HepG2 (cell line): Measurements from ENCODE around the gene NMUR1. TPM values are rescaled to one million over a fixed set of nuclear protein-coding genes. Genes with fewer than 3 reads are reported as not detected.

ENCODE experiments used
- ATAC-seq: fragments of 200-7000 bp; cut with Tn5 transposase; 3 replicates; pipeline ENCODE4 v1.9.1; 2020; ENCODE audit warnings: mild to moderate bottlenecking, moderate library complexity
- BruUV-seq: library from RNA; stranded (reverse); fragments of 400-500 nt; replicated peaks from 2 replicates; lab custom pipeline; 2021; lab: Mats Ljungman, UMichigan
- CTCF ChIA-PET: fragments of 300-600 bp; formaldehyde crosslinking; extraction: SDS; loops from one replicate; lab custom pipeline; 2021; ENCODE audit warnings: low total read pairs, inconsistent platforms, low intra/inter-chr PET ratio; lab: Yijun Ruan, JAX
- POLR2A ChIA-PET: fragments of 350-600 bp; sonication (Branson Sonifier 250); formaldehyde crosslinking; loops from one replicate; lab custom pipeline; 2020; ENCODE audit warnings: antibody characterized with exemption, inconsistent platforms; lab: Yijun Ruan, JAX
- DNase-seq: peaks from one replicate; pipeline ENCODE4 v3.0.0-alpha.2; 2015; ENCODE audit warnings: low spot score
- FAIRE-seq: peaks from 3 replicates; lab custom pipeline; 2011; peaks lifted over from hg19 to GRCh38; lab: Jason Lieb, UNC
- H2AFZ ChIP-seq: one replicate; pipeline ENCODE4 v1.6.1; 2011; ENCODE audit warnings: low read length, inconsistent platforms
- H3K27ac ChIP-seq: fragments of 300-600 bp; 3 replicates; pipeline ENCODE4 v1.8.0; 2011; ENCODE audit warnings: mixed run types, mild to moderate bottlenecking, mixed read lengths, low read length, inconsistent platforms; ENCODE audit not compliant: insufficient read depth; ENCODE audit errors: extremely low read length
- H3K27me3 ChIP-seq, 2 experiments: fragments of 200-600 bp in 1 of 2; 2 replicates in 1 of 2; 3 replicates in 1 of 2; pipeline versions ENCODE4 v1.6.0 to v1.8.0; 2011; ENCODE audit warnings: low read length in 2 of 2, mild to moderate bottlenecking in 2 of 2, moderate library complexity in 2 of 2, inconsistent platforms in 1 of 2; ENCODE audit not compliant: insufficient read depth in 2 of 2, control insufficient read depth in 1 of 2
- H3K36me3 ChIP-seq, 2 experiments: fragments of 200-600 bp in 1 of 2; replicated peaks in 1 of 2; 2 replicates in 1 of 2; 3 replicates in 1 of 2; pipeline versions ENCODE4 v1.5.1 to v1.8.0; 2011; ENCODE audit warnings: low read length in 2 of 2, inconsistent platforms in 1 of 2; ENCODE audit not compliant: insufficient read depth in 2 of 2, control insufficient read depth in 1 of 2
- H3K4me1 ChIP-seq: 2 replicates; pipeline ENCODE4 v1.5.1; 2012; ENCODE audit warnings: low read length, inconsistent platforms; ENCODE audit not compliant: insufficient read depth
- H3K4me2 ChIP-seq: 2 replicates; pipeline ENCODE4 v1.6.0; 2011; ENCODE audit warnings: low read depth, low read length, inconsistent platforms
- H3K4me3 ChIP-seq, 3 experiments: fragments of 200-600 bp in 1 of 3; sonication (generic), shearing (Covaris generic) in 1 of 3; replicated peaks in 1 of 3; 2 replicates each; pipeline ENCODE4 v1.5.1; 2011 to 2016; ENCODE audit warnings: low read length in 3 of 3, inconsistent platforms in 2 of 3, low read depth in 2 of 3, mild to moderate bottlenecking in 2 of 3, control low read depth in 1 of 3, mixed read lengths in 1 of 3; ENCODE audit not compliant: insufficient read depth in 1 of 3
- H3K79me2 ChIP-seq: one replicate; pipeline ENCODE4 v1.6.1; 2011; ENCODE audit warnings: low read length, inconsistent platforms; ENCODE audit not compliant: insufficient read depth
- H3K9ac ChIP-seq: 2 replicates; pipeline ENCODE4 v1.6.0; 2011; ENCODE audit warnings: mild to moderate bottlenecking, low read depth, low read length, inconsistent platforms; ENCODE audit not compliant: insufficient read depth
- H3K9me3 ChIP-seq: 2 replicates; pipeline ENCODE4 v1.5.1; 2012; ENCODE audit warnings: mild to moderate bottlenecking, low read length
- H4K20me1 ChIP-seq: 2 replicates; pipeline ENCODE4 v1.6.0; 2011; ENCODE audit warnings: inconsistent platforms, mild to moderate bottlenecking, low read length, moderate library complexity; ENCODE audit not compliant: insufficient read depth
- DRAP1 ChIP-seq: IDR thresholded peaks from 2 replicates; pipeline ENCODE4 v1.6.1; 2016; ENCODE audit warnings: missing genetic modification reagents, missing compliant biosample characterization
- MXD3 ChIP-seq: IDR thresholded peaks from 2 replicates; pipeline ENCODE4 v1.6.1; 2016; ENCODE audit warnings: mild to moderate bottlenecking, missing biosample characterization, missing genetic modification reagents
- SCMH1 ChIP-seq: sonication (generic); formaldehyde crosslinking; IDR thresholded peaks from 2 replicates; pipeline ENCODE4 v1.9.0; 2021; ENCODE audit warnings: missing genetic modification reagents, mild to moderate bottlenecking, borderline replicate concordance
- SUZ12 ChIP-seq: fragments of 150-350 bp; IDR thresholded peaks from 2 replicates; pipeline ENCODE4 v1.6.1; 2014; ENCODE audit warnings: low read depth, low read length
- TERF1 ChIP-seq: sonication (generic); formaldehyde crosslinking; IDR thresholded peaks from 2 replicates; pipeline ENCODE4 v1.8.0; 2022; ENCODE audit warnings: mild to moderate bottlenecking, missing genetic modification reagents, moderate library complexity
- WGBS: methylation state at CpG from one replicate; pipeline ENCODE4 v1.1.6; 2017; ENCODE audit warnings: low lambda C conversion rate; 5-methylcytosine and 5-hydroxymethylcytosine counted together
- in situ Hi-C: cut with HindIII; loops from 2 replicates; pipeline ENCODE4 v1.10.0; 2017; ENCODE audit warnings: low pct_unique_long_range_greater_than_20kb; ENCODE audit not compliant: extremely low pct_ligation_motif_present
- intact Hi-C: fragments of 100-400 bp; cut with micrococcal nuclease; formaldehyde crosslinking; loops from one replicate; pipeline ENCODE4 v1.10.0; 2022; ENCODE audit not compliant: unreplicated experiment
- polyA plus RNA-seq, 8 experiments: library from polyadenylated mRNA; depleted of rRNA in 3 of 8; stranded (reverse) in 7 of 8; unstranded in 1 of 8; fragments of >200 nt; fragmentation: Illumina TruSeq in 4 of 8; extraction: Trizol in 4 of 8; gene quantifications; 2 replicates each; pipeline versions ENCODE4 v1.2.1 to v1.2.3, GENCODE V29; 2011 to 2016; ENCODE audit warnings: low read depth in 4 of 8, missing spikeins in 1 of 8, mixed read lengths in 1 of 8; ENCODE audit not compliant: insufficient read depth in 1 of 8
- total RNA-seq, 5 experiments: library from RNA; depleted of rRNA; stranded (reverse); fragments of >200 nt; fragmentation: Illumina TruSeq; extraction: Trizol; gene quantifications; 2 replicates each; pipeline ENCODE4 v1.2.3, GENCODE V29; 2016; ENCODE audit warnings: low read depth in 1 of 5

The NMUR1 gene
- total and polyA plus RNA-seq, 2 of the 13 experiments (the other 11 are each of a cell fraction or from before 2014, with no cell fraction given) = not detected

- TF ChIP-seq TERF1 (CRISPR knock-in tag) = no peak
Observed at GRCh38 chr2:231482806-231483391, 47.3 kb downstream of the NMUR1 start (continued).

GRCh38 chr2:231480781-231481180 is 49.5 kb downstream of the NMUR1 start:
- intact Hi-C loops = no loop called here
- no peak overlapping the region for H3K9ac ChIP-seq
- CTCF ChIA-PET = interaction anchor here (1.3 kb wide), 1 partner anchor 77 kb away, joined by 3 read pairs; no protein-coding TSS in a partner anchor

More at GRCh38 chr2:231480781-231481180, 49.5 kb downstream of the NMUR1 start:
- no peaks in the 10 kb centered on the region for H3K79me2 ChIP-seq
- TF ChIP-seq SCMH1 (no peak), DRAP1 (CRISPR knock-in tag) (no peak), SUZ12 (no peak), MXD3 (CRISPR knock-in tag) (no peak)
- H3K36me3 ChIP-seq = no peaks in the 10 kb centered on the region
- FAIRE-seq (no peak), ATAC-seq (no peak), DNase-seq (no peak)
- peaks cover 7% of the 10 kb centered on the region for H3K4me1 ChIP-seq
- H3K4me2 ChIP-seq = no peak overlapping the region
- POLR2A ChIA-PET = interaction anchor here (2.5 to 2.6 kb wide), 2 partner anchors 13 to 17 kb away, joined by 11 to 19 read pairs; partner anchors contain the start of gene NCL
- no TSS peak for BruUV-seq
- 33% methylated on average over 3 of the region's 3 CpGs for WGBS
- H4K20me1 ChIP-seq = no peaks in the 10 kb centered on the region
- H3K9me3 ChIP-seq = no peaks in the 10 kb centered on the region
- no peak overlapping the region for H3K4me3 ChIP-seq
- in situ Hi-C loops = loop anchor here (5.0 kb wide), 1 partner anchor 77 kb away; no protein-coding TSS in a partner anchor
- H2AFZ ChIP-seq = no peak overlapping the region
- no peak overlapping the region for H3K27ac ChIP-seq
- H3K27me3 ChIP-seq = peaks cover 3 to 29% of the 10 kb centered on the region in 2 experiments; a peak in 2 of 5 replicates
